HUES64 (cell line): Measurements from ENCODE around the gene NUP93.
"Not testable (repeated sequence)": the region's sequence is repeated elsewhere in the genome, so short reads cannot be mapped to it uniquely, and the experiment has no call there.

Experiments used
- H3K27ac ChIP-seq: 2 replicates; pipeline ENCODE4 v1.7.0; 2013; ENCODE audit warnings: low read depth, low read length, inconsistent platforms
- H3K27me3 ChIP-seq: 2 replicates; pipeline ENCODE4 v1.6.1; 2013; ENCODE audit warnings: mild to moderate bottlenecking, low read length; ENCODE audit not compliant: insufficient read depth
- H3K36me3 ChIP-seq: 2 replicates; pipeline ENCODE4 v1.6.1; 2013; ENCODE audit warnings: mild to moderate bottlenecking, low read length; ENCODE audit not compliant: insufficient read depth
- H3K4me1 ChIP-seq: 2 replicates; pipeline ENCODE4 v1.6.1; 2013; ENCODE audit warnings: mild to moderate bottlenecking, low read length, moderate library complexity; ENCODE audit not compliant: insufficient read depth
- H3K4me3 ChIP-seq: 2 replicates; pipeline ENCODE4 v1.5.1; 2013; ENCODE audit warnings: mild to moderate bottlenecking, low read length, moderate library complexity
- H3K9ac ChIP-seq: 2 replicates; pipeline ENCODE4 v1.6.1; 2013; ENCODE audit warnings: mild to moderate bottlenecking, low read depth, low read length
- H3K9me3 ChIP-seq: 2 replicates; pipeline ENCODE4 v1.6.1; 2013; ENCODE audit warnings: low read depth, low read length; ENCODE audit not compliant: insufficient read depth
- WGBS: fragments of 150-250, 120-280 bp; methylation state at CpG from one replicate; pipeline ENCODE4 v1.1.7; 2013; ENCODE audit warnings: missing lambda C conversion rate; 5-methylcytosine and 5-hydroxymethylcytosine counted together

NUP93 gene

DNA sequence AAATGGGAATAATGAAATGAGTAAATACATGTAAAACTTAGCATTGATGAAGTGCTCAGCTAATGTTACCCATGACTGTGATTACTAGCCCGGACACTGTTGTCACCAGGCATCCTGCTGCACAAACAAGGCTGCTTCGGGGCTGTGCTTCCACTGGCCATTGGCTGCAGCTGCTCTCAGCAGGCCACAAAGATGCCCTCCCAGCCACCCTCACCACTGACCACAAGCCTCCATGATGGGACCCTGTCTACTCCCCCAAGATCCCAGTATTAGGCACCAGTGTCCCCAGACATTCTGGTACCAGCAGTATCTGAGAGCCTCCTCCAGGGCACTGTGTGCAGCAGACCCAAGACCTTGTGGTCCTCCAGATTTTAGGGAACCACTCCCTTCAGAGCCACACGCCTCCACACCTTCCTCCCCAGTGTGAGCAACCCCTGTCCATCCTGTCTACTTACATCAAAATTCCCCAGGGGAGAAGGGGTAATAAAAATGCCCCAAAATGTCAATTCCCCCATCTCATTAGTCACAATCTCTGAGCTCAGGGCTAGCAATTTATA, 19.7 kb upstream of the NUP93 start:
- H3K36me3 ChIP-seq, result no peaks in the 10 kb centered on the region
- H3K27ac ChIP-seq, result no peak overlapping the region
- 89% methylated on average over 3 of the region's 3 CpGs for WGBS
- H3K27me3 ChIP-seq, result peaks cover 2% of the 10 kb centered on the region; the same call in 1 of the 2 replicates
- H3K9me3 ChIP-seq, result no peaks in the 10 kb centered on the region
- no peak overlapping the region for H3K4me3 ChIP-seq
- H3K4me1 ChIP-seq, result no peaks in the 10 kb centered on the region
- no peak overlapping the region for H3K9ac ChIP-seq

DNA sequence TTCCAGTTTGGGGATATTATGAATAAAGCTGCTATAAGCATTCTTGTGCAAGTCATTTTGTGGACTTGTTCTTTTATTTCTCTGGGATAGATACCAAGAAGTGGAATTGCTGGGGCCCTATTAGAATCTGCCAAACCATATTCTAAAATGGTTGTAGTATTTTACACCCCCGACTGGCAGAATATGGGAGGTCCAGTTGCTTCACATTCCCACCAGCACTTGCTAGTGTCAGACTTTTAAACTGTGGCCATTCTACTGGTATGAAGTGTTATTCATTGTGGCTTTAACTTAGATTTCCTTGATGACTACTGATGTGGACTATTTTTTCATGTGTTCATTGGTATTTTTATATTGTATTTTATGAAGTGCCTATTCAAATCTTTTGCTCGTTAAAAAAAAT, 18.1 kb upstream of the NUP93 start:
- WGBS, result 93% methylated on average over 1 of the region's 2 CpGs
- H3K4me3 ChIP-seq, result no peak overlapping the region
- peaks cover 5% of the 10 kb centered on the region; the same call in 1 of the 2 replicates for H3K27me3 ChIP-seq
- no peaks in the 10 kb centered on the region for H3K36me3 ChIP-seq
- H3K9ac ChIP-seq, result no peak overlapping the region
- H3K9me3 ChIP-seq, result no peaks in the 10 kb centered on the region
- H3K4me1 ChIP-seq, result no peaks in the 10 kb centered on the region
- H3K27ac ChIP-seq, result no peak overlapping the region

DNA sequence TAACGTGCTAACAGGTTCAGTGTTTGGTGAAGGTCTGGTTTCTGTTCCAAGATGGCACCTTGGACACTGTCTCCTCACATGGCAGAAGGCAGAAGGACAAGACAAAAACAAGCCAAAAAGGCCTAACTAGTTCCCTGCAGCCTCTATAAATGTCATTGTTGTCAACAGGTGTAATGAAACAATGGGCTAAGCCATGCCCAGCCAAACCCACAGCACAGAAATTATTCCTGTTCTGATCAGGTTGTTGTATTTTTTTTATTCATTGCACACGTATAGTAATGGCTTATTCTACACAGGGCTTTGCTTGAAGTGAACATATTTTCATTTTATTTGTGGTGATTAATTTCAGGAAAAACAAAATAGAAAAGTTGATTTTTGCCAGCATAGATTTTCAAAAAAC, 16.1 kb upstream of the NUP93 start:
- Histone ChIP-seq H3K9me3 (no peaks in the 10 kb centered on the region), H3K27ac (no peak overlapping the region), H3K27me3 (peaks cover 7% of the 10 kb centered on the region; the same call in 1 of the 2 replicates), H3K4me3 (no peak overlapping the region), H3K9ac (no peak overlapping the region), H3K4me1 (no peaks in the 10 kb centered on the region), H3K36me3 (no peaks in the 10 kb centered on the region)
- WGBS, result 100% methylated on average over 2 of the region's 2 CpGs

DNA sequence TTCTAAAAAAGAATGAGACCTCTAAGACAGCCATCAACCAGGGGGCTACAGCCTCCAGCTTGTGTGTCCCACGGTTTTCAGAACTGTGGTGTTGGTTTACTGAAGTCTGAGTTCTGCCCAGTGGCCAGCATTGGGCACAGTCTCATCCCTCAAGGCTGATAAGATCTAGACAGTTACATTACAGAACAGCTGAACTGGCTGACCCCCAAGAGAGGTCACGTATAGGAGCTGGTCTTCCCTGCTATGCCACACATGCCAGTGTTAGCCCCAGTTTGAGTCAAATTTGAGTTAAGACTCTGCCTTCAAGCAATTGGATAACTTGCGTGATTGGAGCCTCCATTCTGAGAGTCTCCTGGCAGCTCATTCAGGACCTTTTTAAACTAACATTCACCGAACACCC, 14.8 kb upstream of the NUP93 start:
- H3K27me3 ChIP-seq, result peaks cover 7% of the 10 kb centered on the region; the same call in 1 of the 2 replicates
- H3K9me3 ChIP-seq, result no peaks in the 10 kb centered on the region
- H3K4me1 ChIP-seq, result no peaks in the 10 kb centered on the region
- no peak overlapping the region for H3K27ac ChIP-seq
- no peaks in the 10 kb centered on the region for H3K36me3 ChIP-seq
- no peak overlapping the region for H3K9ac ChIP-seq
- no peak overlapping the region for H3K4me3 ChIP-seq
- WGBS, result 90% methylated on average over 4 of the region's 4 CpGs

DNA sequence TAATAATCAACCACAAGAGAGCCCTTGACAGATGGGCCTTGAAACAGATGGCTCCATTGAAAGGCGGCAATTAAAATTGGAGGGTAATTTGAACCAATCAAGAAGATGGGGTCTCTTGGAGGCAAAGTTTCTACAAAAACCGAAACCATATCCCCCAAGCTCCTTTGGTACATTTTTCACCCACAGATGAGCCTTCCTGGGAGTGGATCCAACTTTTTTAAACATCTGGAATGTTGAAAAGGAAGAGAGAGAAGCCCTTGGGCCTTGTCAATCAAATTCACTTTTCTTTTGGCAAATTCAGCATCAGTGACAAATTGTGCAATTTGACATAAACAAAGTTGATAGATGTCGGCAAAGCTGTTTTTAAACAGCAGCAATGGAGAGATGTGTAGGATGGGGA, 13.2 kb upstream of the NUP93 start:
- Histone ChIP-seq H3K9me3 (no peaks in the 10 kb centered on the region), H3K36me3 (no peaks in the 10 kb centered on the region), H3K9ac (no peak overlapping the region), H3K27me3 (peaks cover 7% of the 10 kb centered on the region), H3K4me3 (no peak overlapping the region), H3K4me1 (no peaks in the 10 kb centered on the region), H3K27ac (no peak overlapping the region)
- 98% methylated on average over 3 of the region's 3 CpGs for WGBS

DNA sequence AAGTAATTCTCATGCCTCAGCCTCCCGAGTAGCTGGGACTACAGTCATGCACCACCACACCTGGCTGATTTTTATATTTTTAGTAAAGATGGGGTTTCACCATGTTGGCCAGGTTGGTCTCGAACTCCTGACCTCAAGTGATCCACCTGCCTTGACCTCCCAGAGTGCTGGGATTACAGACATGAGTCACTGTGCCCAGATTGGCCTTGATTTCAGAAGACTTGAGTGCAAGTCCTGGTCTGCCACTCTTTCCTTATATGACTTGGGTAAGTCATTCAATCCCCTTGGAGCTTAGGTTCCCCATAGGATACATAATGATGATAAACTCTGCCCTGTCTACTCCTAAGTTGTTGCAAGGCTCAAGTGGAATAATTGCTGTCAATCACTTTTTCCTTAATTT, 12.4 kb upstream of the NUP93 start:
- H3K36me3 ChIP-seq, H3K4me3 ChIP-seq, H3K4me1 ChIP-seq, H3K9me3 ChIP-seq, H3K27ac ChIP-seq, H3K9ac ChIP-seq: not testable (repeated sequence)
- 87% methylated on average over 2 of the region's 2 CpGs for WGBS
- H3K27me3 ChIP-seq, result peaks cover 14% of the 10 kb centered on the region

DNA sequence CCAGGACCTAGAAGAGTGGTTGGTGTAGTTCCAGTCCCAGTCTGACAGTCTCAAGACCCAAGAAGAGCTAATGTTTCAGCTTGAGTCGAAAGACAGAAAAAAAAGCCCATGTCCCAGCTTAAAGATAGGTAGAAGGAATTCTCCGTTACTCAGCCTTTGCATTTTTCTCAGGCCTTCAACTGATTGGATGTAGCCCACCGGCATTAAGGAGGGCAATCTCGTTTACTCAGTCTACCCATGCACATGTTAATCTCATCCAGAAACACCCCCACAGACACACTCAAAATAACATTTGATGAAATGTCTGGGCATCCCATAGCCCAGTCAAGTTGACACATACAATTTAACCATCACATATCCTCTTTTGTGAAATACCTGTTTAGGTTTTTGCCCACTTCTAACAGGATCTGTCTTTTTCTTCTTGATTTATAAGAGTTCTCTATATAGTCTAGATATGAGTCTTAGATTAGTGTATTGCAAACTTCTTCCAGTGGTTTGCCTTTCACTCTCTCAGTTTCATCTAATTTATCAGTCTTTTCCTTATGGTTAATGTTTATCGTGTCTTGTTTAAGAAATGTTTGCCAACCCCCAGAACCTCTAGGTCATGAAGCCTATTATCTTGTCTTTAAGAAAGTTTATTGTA, 7.6 kb upstream of the NUP93 start:
- Histone ChIP-seq H3K9ac (no peak overlapping the region), H3K27me3 (peaks cover 9% of the 10 kb centered on the region; the same call in 1 of the 2 replicates), H3K36me3 (no peaks in the 10 kb centered on the region), H3K27ac (no peak overlapping the region), H3K4me1 (no peaks in the 10 kb centered on the region), H3K9me3 (no peaks in the 10 kb centered on the region), H3K4me3 (no peak overlapping the region)
- WGBS, result 80% methylated on average over 4 of the region's 5 CpGs

DNA sequence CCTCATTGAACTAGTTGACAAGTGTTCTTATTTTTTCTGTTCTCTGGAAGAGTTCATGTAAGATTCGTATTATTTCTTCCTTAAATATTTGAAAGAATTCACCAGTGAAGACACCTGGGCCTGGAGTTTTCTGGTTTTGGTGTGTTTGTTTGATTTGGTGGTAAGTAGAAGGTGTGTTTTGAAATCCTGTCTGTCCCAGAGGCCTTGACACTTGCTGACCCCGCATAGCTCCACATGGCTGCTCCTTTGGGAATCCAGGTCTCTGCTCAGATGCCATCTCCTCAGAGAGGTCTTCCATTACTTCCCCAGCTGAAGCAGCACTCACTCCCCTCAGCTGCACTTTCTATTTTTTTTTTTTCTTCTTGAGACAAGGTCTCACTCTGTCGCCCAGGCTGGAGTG, 5.7 kb upstream of the NUP93 start:
- 85% methylated on average over 3 of the region's 3 CpGs for WGBS

DNA sequence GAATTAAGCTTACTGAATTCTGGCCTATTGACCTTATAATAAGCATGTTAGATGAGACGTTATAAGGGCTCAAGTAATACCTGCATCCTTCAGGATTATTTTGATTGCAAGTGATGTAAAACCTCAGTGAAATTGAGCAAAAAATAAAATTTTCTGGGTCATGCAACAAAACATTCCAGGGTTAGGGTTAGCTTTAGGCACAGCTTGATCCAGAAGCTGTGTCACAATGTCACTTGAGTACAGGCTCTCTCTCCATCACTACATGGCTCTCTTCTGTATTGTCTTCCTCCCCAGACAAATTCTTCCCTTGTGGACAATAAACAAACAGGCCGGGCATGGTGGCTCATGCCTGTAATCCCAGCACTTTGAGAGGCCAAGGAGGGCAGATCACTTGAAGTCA, 3.6 kb upstream of the NUP93 start:
- H3K9me3 ChIP-seq, result no peaks in the 10 kb centered on the region
- 85% methylated on average over 2 of the region's 2 CpGs for WGBS
- peaks cover 7% of the 10 kb centered on the region; the same call in 1 of the 2 replicates for H3K27me3 ChIP-seq
- H3K9ac ChIP-seq, result no peak overlapping the region
- H3K36me3 ChIP-seq, result no peaks in the 10 kb centered on the region
- no peak overlapping the region for H3K4me3 ChIP-seq
- H3K4me1 ChIP-seq, result peaks cover 6% of the 10 kb centered on the region; the same call in 1 of the 2 replicates
- H3K27ac ChIP-seq, result no peak overlapping the region

More for the DNA sequence above, 5.7 kb upstream of the NUP93 start:
- Histone ChIP-seq H3K27me3 (peaks cover 7% of the 10 kb centered on the region; the same call in 1 of the 2 replicates), H3K4me1 (peaks cover 4% of the 10 kb centered on the region; the same call in 1 of the 2 replicates), H3K4me3 (no peak overlapping the region), H3K27ac (no peak overlapping the region), H3K9me3 (no peaks in the 10 kb centered on the region), H3K9ac (no peak overlapping the region), H3K36me3 (no peaks in the 10 kb centered on the region)

DNA sequence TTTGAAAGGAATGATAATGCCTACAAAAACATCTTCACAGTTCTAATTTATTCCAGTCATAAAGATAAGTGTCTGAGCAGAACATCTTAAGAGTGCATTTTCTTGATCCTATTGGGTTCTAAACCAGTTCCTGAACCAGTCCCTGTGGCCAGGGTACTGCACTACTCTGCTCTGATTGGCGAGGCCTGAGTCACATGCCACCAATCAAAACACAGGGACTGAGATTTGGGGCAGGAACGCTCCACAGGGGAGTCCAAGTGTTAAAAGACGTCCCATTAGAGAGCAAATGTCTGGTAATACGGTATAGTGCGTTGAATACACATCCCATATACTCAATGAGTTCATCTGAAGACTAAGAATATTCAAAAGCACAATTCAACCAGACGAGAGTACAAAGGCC, 3.0 kb upstream of the NUP93 start:
- Histone ChIP-seq H3K4me3 (no peak overlapping the region), H3K9me3 (no peaks in the 10 kb centered on the region), H3K27me3 (peaks cover 6% of the 10 kb centered on the region; the same call in 1 of the 2 replicates), H3K4me1 (peaks cover 6% of the 10 kb centered on the region; the same call in 1 of the 2 replicates), H3K27ac (no peak overlapping the region), H3K9ac (no peak overlapping the region), H3K36me3 (no peaks in the 10 kb centered on the region)
- 86% methylated on average over 6 of the region's 6 CpGs for WGBS

DNA sequence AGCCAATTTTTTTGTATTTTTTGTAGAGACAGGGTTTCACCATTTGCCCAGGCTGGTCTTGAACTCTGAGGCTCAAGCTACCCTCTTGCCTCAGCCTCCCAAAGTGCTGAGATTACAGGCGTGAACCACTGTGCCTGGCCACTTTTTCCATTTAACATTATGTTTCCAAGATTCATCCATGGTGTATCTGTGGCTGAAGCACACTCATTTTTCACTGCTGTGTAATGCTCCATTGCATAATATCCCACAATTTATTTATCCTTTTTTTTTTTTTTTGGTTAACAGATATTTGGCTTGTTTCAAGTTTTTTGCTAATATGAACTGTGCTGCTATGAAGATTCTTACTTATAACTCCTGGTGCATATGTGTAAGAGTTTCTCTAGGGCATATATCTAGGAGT, 1.9 kb upstream of the NUP93 start:
- Histone ChIP-seq H3K36me3 (no peaks in the 10 kb centered on the region), H3K27me3 (no peaks in the 10 kb centered on the region; the same call in 1 of the 2 replicates), H3K9me3 (no peaks in the 10 kb centered on the region), H3K9ac (no peak overlapping the region), H3K4me1 (peaks cover 6% of the 10 kb centered on the region; the same call in 1 of the 2 replicates), H3K4me3 (no peak overlapping the region), H3K27ac (no peak overlapping the region)
- 89% methylated on average over 1 of the region's 1 CpG for WGBS
